GM23338 (cell line): Measurements from ENCODE around the gene NSRP1. TPM values are rescaled to one million over a fixed set of nuclear protein-coding genes. Genes with fewer than 3 reads are reported as not detected.

ENCODE experiments used
- ATAC-seq: fragments of 200-7000 bp; cut with Tn5 transposase; 3 replicates; pipeline ENCODE4 v1.9.1; 2020
- DNase-seq: peaks from one replicate; pipeline ENCODE4 v3.0.0-alpha.2; 2015; ENCODE audit warnings: low spot score
- H2AFZ ChIP-seq: fragments of 200-600 bp; sonication (generic); 2 replicates; pipeline ENCODE4 v1.8.0; 2016; ENCODE audit warnings: antibody characterized with exemption, mild to moderate bottlenecking, moderate library complexity
- H3F3A ChIP-seq: fragments of 200-600 bp; sonication (generic); replicated peaks from 2 replicates; pipeline ENCODE4 v1.8.0; 2017; ENCODE audit warnings: antibody characterized with exemption, mixed run types, low read depth
- H3K27ac ChIP-seq: fragments of 200-600 bp; sonication (generic); 2 replicates; pipeline ENCODE4 v1.6.1; 2016; ENCODE audit warnings: low read depth
- H3K27me3 ChIP-seq: fragments of 200-600 bp; sonication (generic); 2 replicates; pipeline ENCODE4 v1.8.0; 2016; ENCODE audit warnings: mild to moderate bottlenecking, mixed run types, moderate library complexity; ENCODE audit not compliant: insufficient read depth
- H3K36me3 ChIP-seq: fragments of 200-600 bp; sonication (generic); 2 replicates; pipeline ENCODE4 v1.8.0; 2016; ENCODE audit warnings: mild to moderate bottlenecking; ENCODE audit not compliant: insufficient read depth
- H3K4me1 ChIP-seq: fragments of 200-600 bp; sonication (generic); 2 replicates; pipeline ENCODE4 v1.8.0; 2016; ENCODE audit warnings: mild to moderate bottlenecking, moderate library complexity; ENCODE audit not compliant: insufficient read depth
- H3K4me2 ChIP-seq: fragments of 200-600 bp; sonication (generic); 2 replicates; pipeline ENCODE4 v1.7.1; 2017; ENCODE audit warnings: mixed run types
- H3K4me3 ChIP-seq: fragments of 200-600 bp; sonication (generic); 2 replicates; pipeline ENCODE4 v1.6.1; 2016; ENCODE audit warnings: mixed run types
- H3K79me2 ChIP-seq: fragments of 200-600 bp; sonication (generic); replicated peaks from 2 replicates; pipeline ENCODE4 v1.8.0; 2017; ENCODE audit warnings: mild to moderate bottlenecking; ENCODE audit not compliant: insufficient read depth
- H3K9me2 ChIP-seq: fragments of 200-600 bp; sonication (generic); 2 replicates; pipeline ENCODE4 v1.8.0; 2017; ENCODE audit not compliant: insufficient read depth
- H4K20me1 ChIP-seq: fragments of 200-600 bp; sonication (generic); replicated peaks from 2 replicates; pipeline ENCODE4 v1.8.0; 2017; ENCODE audit warnings: mild to moderate bottlenecking; ENCODE audit not compliant: insufficient read depth
- H3K27ac Mint-ChIP-seq: 2 replicates; pipeline ENCODE4 v1.8.0; 2020; ENCODE audit warnings: inconsistent platforms, mild to moderate bottlenecking, moderate library complexity, mixed read lengths
- H3K27me3 Mint-ChIP-seq: 3 replicates; pipeline ENCODE4 v1.8.0; 2022; ENCODE audit warnings: low read depth, mild to moderate bottlenecking, moderate library complexity, mixed read lengths, inconsistent platforms; ENCODE audit not compliant: insufficient read depth, poor library complexity
- H3K36me3 Mint-ChIP-seq: 3 replicates; pipeline ENCODE4 v1.8.0; 2021; ENCODE audit warnings: low read depth, mild to moderate bottlenecking, inconsistent platforms, moderate library complexity, mixed read lengths
- H3K4me1 Mint-ChIP-seq: 3 replicates; pipeline ENCODE4 v1.8.0; 2020; ENCODE audit warnings: mild to moderate bottlenecking, inconsistent platforms, mixed read lengths
- H3K4me3 Mint-ChIP-seq: 3 replicates; pipeline ENCODE4 v1.8.0; 2021; ENCODE audit warnings: moderate library complexity, mild to moderate bottlenecking, inconsistent platforms, mixed read lengths
- H3K9me3 Mint-ChIP-seq: 3 replicates; pipeline ENCODE4 v1.8.0; 2020; ENCODE audit warnings: moderate library complexity, mild to moderate bottlenecking, inconsistent platforms, mixed read lengths
- CREB1 ChIP-seq: fragments of 250-450 bp; sonication (Bioruptor Pico); IDR thresholded peaks from 2 replicates; pipeline ENCODE4 v1.5.0; 2020; ENCODE audit warnings: low read depth, mild to moderate bottlenecking, moderate library complexity
- CTCF ChIP-seq, 2 experiments: fragments of 200-600 bp in 1 of 2; sonication (generic) in 1 of 2; conservative IDR thresholded peaks; 2 replicates each; pipeline versions ENCODE4 v1.5.1 to v1.6.1; 2016 to 2017; ENCODE audit warnings: antibody characterized with exemption in 2 of 2, low read depth in 2 of 2, mild to moderate bottlenecking in 2 of 2, moderate library complexity in 1 of 2
- EZH2phosphoT487 ChIP-seq: fragments of 200-600 bp; sonication (generic); IDR thresholded peaks from one replicate; pipeline ENCODE4 v1.8.1; 2018; ENCODE audit warnings: antibody characterized with exemption; ENCODE audit not compliant: unreplicated experiment
- JUNB ChIP-seq: IDR thresholded peaks from one replicate; pipeline ENCODE4 v1.6.1; 2016; ENCODE audit warnings: antibody characterized with exemption; ENCODE audit not compliant: unreplicated experiment
- POLR2AphosphoS5 ChIP-seq: IDR thresholded peaks from 2 replicates; pipeline ENCODE4 v1.6.1; 2016; ENCODE audit warnings: antibody characterized with exemption, low read depth
- REST ChIP-seq: IDR thresholded peaks from one replicate; pipeline ENCODE4 v1.6.1; 2018; ENCODE audit warnings: antibody characterized with exemption; ENCODE audit not compliant: unreplicated experiment
- ZNF331 ChIP-seq: fragments of 250-450 bp; sonication (Bioruptor Pico); IDR thresholded peaks from 2 replicates; pipeline ENCODE4 v1.5.0; 2020; ENCODE audit warnings: low read depth, mild to moderate bottlenecking, moderate library complexity
- polyA plus RNA-seq: library from polyadenylated mRNA; unstranded; fragments of >200 nt; fragmentation: Nextera tagmentation; extraction: Ambion mirVana; gene quantifications from 2 replicates; pipeline ENCODE4 v1.2.1, GENCODE V29; 2016
- total RNA-seq: library from RNA; depleted of rRNA; stranded (reverse); fragments of >200 nt; shearing (Covaris generic); gene quantifications from 2 replicates; pipeline ENCODE4 v1.2.3, GENCODE V29; 2014
- TF ChIP-seq, protein P1 (sequence below): IDR thresholded peaks from 2 replicates; pipeline ENCODE4 v1.6.1; 2016; ENCODE audit warnings: antibody characterized with exemption
- TF ChIP-seq, protein P2 (sequence below): fragments of 250-450 bp; sonication (Bioruptor Pico); IDR thresholded peaks from 2 replicates; pipeline ENCODE4 v1.5.0; 2020; ENCODE audit warnings: mild to moderate bottlenecking, moderate library complexity

Gene NSRP1
- total and polyA plus RNA-seq, 2 experiments from 2014 or later = 15.7 to 110 TPM

DNA sequence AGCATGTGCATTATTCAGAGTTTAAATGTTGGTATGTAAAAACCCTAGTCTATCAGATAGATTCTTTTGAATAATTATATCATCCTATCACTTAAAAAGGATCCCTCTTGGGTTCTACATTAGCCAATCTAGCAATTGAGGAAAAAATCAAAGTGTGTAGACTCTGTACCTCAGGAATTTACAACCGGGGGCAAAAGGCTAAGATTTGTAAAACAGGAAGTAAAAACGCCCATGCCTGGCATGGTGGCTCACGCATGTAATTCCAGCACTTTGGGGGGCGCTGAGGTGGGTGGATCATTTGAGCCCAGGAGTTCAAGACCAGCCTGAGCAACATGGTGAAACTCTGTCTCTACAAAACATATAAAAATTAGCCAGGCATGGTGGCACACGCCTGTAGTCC is 60.2 kb downstream of the NSRP1 start:
- no peak for ATAC-seq
- H3K9me3 Mint-ChIP-seq = no peaks in the 10 kb centered on the region

More for the DNA sequence above, 60.2 kb downstream of the NSRP1 start:
- no peak for DNase-seq
- TF ChIP-seq, protein P1, sequence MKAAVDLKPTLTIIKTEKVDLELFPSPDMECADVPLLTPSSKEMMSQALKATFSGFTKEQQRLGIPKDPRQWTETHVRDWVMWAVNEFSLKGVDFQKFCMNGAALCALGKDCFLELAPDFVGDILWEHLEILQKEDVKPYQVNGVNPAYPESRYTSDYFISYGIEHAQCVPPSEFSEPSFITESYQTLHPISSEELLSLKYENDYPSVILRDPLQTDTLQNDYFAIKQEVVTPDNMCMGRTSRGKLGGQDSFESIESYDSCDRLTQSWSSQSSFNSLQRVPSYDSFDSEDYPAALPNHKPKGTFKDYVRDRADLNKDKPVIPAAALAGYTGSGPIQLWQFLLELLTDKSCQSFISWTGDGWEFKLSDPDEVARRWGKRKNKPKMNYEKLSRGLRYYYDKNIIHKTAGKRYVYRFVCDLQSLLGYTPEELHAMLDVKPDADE = no peak
- TF ChIP-seq ZNF331 (CRISPR knock-in tag) = no peak
- TF ChIP-seq CREB1 (CRISPR knock-in tag) = no peak
- TF ChIP-seq REST = no peak
- TF ChIP-seq EZH2phosphoT487 = no peak
- TF ChIP-seq JUNB = no peak
- TF ChIP-seq POLR2AphosphoS5 = no peak
- TF ChIP-seq, protein P2, sequence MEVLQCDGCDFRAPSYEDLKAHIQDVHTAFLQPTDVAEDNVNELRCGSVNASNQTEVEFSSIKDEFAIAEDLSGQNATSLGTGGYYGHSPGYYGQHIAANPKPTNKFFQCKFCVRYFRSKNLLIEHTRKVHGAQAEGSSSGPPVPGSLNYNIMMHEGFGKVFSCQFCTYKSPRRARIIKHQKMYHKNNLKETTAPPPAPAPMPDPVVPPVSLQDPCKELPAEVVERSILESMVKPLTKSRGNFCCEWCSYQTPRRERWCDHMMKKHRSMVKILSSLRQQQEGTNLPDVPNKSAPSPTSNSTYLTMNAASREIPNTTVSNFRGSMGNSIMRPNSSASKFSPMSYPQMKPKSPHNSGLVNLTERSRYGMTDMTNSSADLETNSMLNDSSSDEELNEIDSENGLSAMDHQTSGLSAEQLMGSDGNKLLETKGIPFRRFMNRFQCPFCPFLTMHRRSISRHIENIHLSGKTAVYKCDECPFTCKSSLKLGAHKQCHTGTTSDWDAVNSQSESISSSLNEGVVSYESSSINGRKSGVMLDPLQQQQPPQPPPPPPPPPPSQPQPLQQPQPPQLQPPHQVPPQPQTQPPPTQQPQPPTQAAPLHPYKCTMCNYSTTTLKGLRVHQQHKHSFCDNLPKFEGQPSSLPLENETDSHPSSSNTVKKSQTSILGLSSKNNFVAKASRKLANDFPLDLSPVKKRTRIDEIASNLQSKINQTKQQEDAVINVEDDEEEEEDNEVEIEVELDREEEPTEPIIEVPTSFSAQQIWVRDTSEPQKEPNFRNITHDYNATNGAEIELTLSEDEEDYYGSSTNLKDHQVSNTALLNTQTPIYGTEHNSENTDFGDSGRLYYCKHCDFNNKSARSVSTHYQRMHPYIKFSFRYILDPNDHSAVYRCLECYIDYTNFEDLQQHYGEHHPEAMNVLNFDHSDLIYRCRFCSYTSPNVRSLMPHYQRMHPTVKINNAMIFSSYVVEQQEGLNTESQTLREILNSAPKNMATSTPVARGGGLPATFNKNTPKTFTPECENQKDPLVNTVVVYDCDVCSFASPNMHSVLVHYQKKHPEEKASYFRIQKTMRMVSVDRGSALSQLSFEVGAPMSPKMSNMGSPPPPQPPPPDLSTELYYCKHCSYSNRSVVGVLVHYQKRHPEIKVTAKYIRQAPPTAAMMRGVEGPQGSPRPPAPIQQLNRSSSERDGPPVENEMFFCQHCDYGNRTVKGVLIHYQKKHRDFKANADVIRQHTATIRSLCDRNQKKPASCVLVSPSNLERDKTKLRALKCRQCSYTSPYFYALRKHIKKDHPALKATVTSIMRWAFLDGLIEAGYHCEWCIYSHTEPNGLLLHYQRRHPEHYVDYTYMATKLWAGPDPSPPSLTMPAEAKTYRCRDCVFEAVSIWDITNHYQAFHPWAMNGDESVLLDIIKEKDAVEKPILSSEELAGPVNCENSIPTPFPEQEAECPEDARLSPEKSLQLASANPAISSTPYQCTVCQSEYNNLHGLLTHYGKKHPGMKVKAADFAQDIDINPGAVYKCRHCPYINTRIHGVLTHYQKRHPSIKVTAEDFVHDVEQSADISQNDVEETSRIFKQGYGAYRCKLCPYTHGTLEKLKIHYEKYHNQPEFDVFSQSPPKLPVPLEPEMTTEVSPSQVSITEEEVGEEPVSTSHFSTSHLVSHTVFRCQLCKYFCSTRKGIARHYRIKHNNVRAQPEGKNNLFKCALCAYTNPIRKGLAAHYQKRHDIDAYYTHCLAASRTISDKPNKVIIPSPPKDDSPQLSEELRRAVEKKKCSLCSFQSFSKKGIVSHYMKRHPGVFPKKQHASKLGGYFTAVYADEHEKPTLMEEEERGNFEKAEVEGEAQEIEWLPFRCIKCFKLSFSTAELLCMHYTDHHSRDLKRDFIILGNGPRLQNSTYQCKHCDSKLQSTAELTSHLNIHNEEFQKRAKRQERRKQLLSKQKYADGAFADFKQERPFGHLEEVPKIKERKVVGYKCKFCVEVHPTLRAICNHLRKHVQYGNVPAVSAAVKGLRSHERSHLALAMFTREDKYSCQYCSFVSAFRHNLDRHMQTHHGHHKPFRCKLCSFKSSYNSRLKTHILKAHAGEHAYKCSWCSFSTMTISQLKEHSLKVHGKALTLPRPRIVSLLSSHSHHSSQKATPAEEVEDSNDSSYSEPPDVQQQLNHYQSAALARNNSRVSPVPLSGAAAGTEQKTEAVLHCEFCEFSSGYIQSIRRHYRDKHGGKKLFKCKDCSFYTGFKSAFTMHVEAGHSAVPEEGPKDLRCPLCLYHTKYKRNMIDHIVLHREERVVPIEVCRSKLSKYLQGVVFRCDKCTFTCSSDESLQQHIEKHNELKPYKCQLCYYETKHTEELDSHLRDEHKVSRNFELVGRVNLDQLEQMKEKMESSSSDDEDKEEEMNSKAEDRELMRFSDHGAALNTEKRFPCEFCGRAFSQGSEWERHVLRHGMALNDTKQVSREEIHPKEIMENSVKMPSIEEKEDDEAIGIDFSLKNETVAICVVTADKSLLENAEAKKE (CRISPR knock-in tag) = no peak
- no peak for TF ChIP-seq CTCF (conservative IDR thresholded peaks at IDR 0.05; ENCODE audit: low read depth in 2 of 2)
- Histone ChIP-seq H3K27me3 (no peaks in the 10 kb centered on the region), H3K36me3 (peaks cover 29% of the 10 kb centered on the region; the same call in 1 of the 2 replicates), H3K79me2 (no peaks in the 10 kb centered on the region), H3K27ac (no peak overlapping the region), H3K4me3 (no peak overlapping the region), H3F3A (no peaks in the 10 kb centered on the region), H3K9me2 (no peaks in the 10 kb centered on the region), H3K4me1 (no peaks in the 10 kb centered on the region), H2AFZ (no peak overlapping the region), H4K20me1 (no peaks in the 10 kb centered on the region), H3K4me2 (no peak overlapping the region)
- Mint-ChIP-seq H3K27ac (no peak overlapping the region), H3K4me3 (no peak overlapping the region), H3K27me3 (peaks cover 5% of the 10 kb centered on the region), H3K36me3 (peaks cover 42% of the 10 kb centered on the region), H3K4me1 (no peaks in the 10 kb centered on the region)
